Fibroblast of lung (primary cell): ENCODE measurements around the gene COL25A1. TPM values are rescaled to one million over a fixed set of nuclear protein-coding genes. Genes with fewer than 3 reads are reported as not detected.

Experiments
- DNase-seq, 2 donors: peaks; one replicate each; pipeline versions ENCODE4 v3.0.0 to v3.0.0-alpha.2; 2010; ENCODE audit warnings: low read depth in 2 of 2
- H2AFZ ChIP-seq: 2 replicates; pipeline ENCODE4 v1.5.1; 2012; ENCODE audit warnings: low read length, control low read depth, inconsistent platforms
- H3K27ac ChIP-seq: 2 replicates; pipeline ENCODE4 v1.5.1; 2011; ENCODE audit warnings: low read length, control low read depth; ENCODE audit not compliant: insufficient read depth
- H3K27me3 ChIP-seq: 2 replicates; pipeline ENCODE4 v1.5.1; 2011; ENCODE audit warnings: mild to moderate bottlenecking, low read length; ENCODE audit not compliant: control insufficient read depth, insufficient read depth
- H3K36me3 ChIP-seq: 2 replicates; pipeline ENCODE4 v1.5.1; 2011; ENCODE audit warnings: low read length; ENCODE audit not compliant: control insufficient read depth, insufficient read depth
- H3K4me1 ChIP-seq: 2 replicates; pipeline ENCODE4 v1.5.1; 2011; ENCODE audit warnings: low read length; ENCODE audit not compliant: control insufficient read depth, insufficient read depth; ENCODE audit errors: extremely low read depth
- H3K4me2 ChIP-seq: 2 replicates; pipeline ENCODE4 v1.5.1; 2011; ENCODE audit warnings: low read length, control low read depth; ENCODE audit not compliant: insufficient read depth; ENCODE audit errors: extremely low read depth
- H3K4me3 ChIP-seq, 4 experiments: fragments of 200-600 bp in 1 of 4; sonication (generic) in 1 of 4; replicated peaks in 1 of 4; 2 replicates each; pipeline ENCODE4 v1.5.1; 2011 to 2016; ENCODE audit warnings: low read length in 4 of 4, low read depth in 3 of 4, mild to moderate bottlenecking in 3 of 4, control low read depth in 2 of 4, inconsistent platforms in 1 of 4, mixed read lengths in 1 of 4; ENCODE audit not compliant: insufficient read depth in 1 of 4; ENCODE audit errors: control extremely low read depth in 1 of 4
- H3K79me2 ChIP-seq: 2 replicates; pipeline ENCODE4 v1.5.1; 2012; ENCODE audit warnings: mild to moderate bottlenecking, low read length, inconsistent platforms; ENCODE audit not compliant: control insufficient read depth, insufficient read depth
- H3K9ac ChIP-seq: 2 replicates; pipeline ENCODE4 v1.5.1; 2011; ENCODE audit warnings: mild to moderate bottlenecking, low read length, control low read depth; ENCODE audit not compliant: insufficient read depth
- H3K9me3 ChIP-seq: 2 replicates; pipeline ENCODE4 v1.5.1; 2012; ENCODE audit warnings: low read depth, low read length; ENCODE audit not compliant: control insufficient read depth, insufficient read depth
- H4K20me1 ChIP-seq: 2 replicates; pipeline ENCODE4 v1.5.1; 2011; ENCODE audit warnings: low read length; ENCODE audit not compliant: control insufficient read depth, insufficient read depth; ENCODE audit errors: extremely low read depth
- CTCF ChIP-seq, 2 donors: IDR thresholded peaks in 1 of 2; conservative IDR thresholded peaks in 1 of 2; 1 replicate in 1 of 2; 2 replicates in 1 of 2; pipeline ENCODE4 v1.5.1; 2011 to 2012; ENCODE audit warnings: low read length in 2 of 2, control low read depth in 1 of 2, inconsistent platforms in 1 of 2, low read depth in 1 of 2, mild to moderate bottlenecking in 1 of 2
- EZH2 ChIP-seq: IDR thresholded peaks from 2 replicates; pipeline ENCODE4 v1.5.1; 2012; ENCODE audit warnings: low read length, control low read depth, mild to moderate bottlenecking; ENCODE audit errors: missing control alignments
- polyA plus RNA-seq, 2 donors: library from polyadenylated mRNA; depleted of rRNA in 1 of 2; stranded (reverse) in 1 of 2; unstranded in 1 of 2; fragments of >200 nt; gene quantifications; 2 replicates each; pipeline ENCODE4 v1.2.1, GENCODE V29; 2011 to 2012; ENCODE audit warnings: missing spikeins in 1 of 2
- total RNA-seq: library from RNA; depleted of rRNA; stranded (reverse); fragments of >200 nt; gene quantifications from 2 replicates; pipeline ENCODE4 v1.2.1, GENCODE V29; 2014

COL25A1 gene
- total and polyA plus RNA-seq, 2 donors (not counting 1 experiment from before 2014, with no cell fraction given), result under 0.01 to 0.01 TPM

- TF ChIP-seq EZH2 (no peak), CTCF (conservative IDR thresholded peaks at IDR 0.05 in 1 of 2, IDR thresholded peaks at IDR 0.05 in 1 of 2; ENCODE audit: low read depth in 1 of 2, low read length in 2 of 2) (no peak)
- no peak overlapping the region for H3K4me2 ChIP-seq
- no peak overlapping the region for H3K9ac ChIP-seq
- no peaks in the 10 kb centered on the region for H3K4me1 ChIP-seq
- no peak overlapping the region for H3K27ac ChIP-seq
- peak in 1 of 2 donors; percentile 37 for DNase-seq
- no peak overlapping the region for H2AFZ ChIP-seq
- H4K20me1 ChIP-seq, result no peaks in the 10 kb centered on the region
- H3K9me3 ChIP-seq, result no peaks in the 10 kb centered on the region
- no peaks in the 10 kb centered on the region for H3K27me3 ChIP-seq
- no peaks in the 10 kb centered on the region for H3K79me2 ChIP-seq
- H3K4me3 ChIP-seq, result no peak overlapping the region
- H3K36me3 ChIP-seq, result no peaks in the 10 kb centered on the region
Measured at GRCh38 chr4:108829966-108830492, 472.4 kb downstream of the COL25A1 start.

GRCh38 chr4:108828620-108829019 lies 473.8 kb downstream of the COL25A1 start:
- H4K20me1 ChIP-seq, result no peaks in the 10 kb centered on the region
- no peak overlapping the region for H3K4me2 ChIP-seq
- no peaks in the 10 kb centered on the region for H3K27me3 ChIP-seq
- H3K36me3 ChIP-seq, result no peaks in the 10 kb centered on the region
- DNase-seq, result no peak
- H3K4me1 ChIP-seq, result no peaks in the 10 kb centered on the region
- H2AFZ ChIP-seq, result no peak overlapping the region
- no peak overlapping the region for H3K9ac ChIP-seq
- H3K27ac ChIP-seq, result no peak overlapping the region
- H3K79me2 ChIP-seq, result no peaks in the 10 kb centered on the region
- TF ChIP-seq CTCF (conservative IDR thresholded peaks at IDR 0.05 in 1 of 2, IDR thresholded peaks at IDR 0.05 in 1 of 2; ENCODE audit: low read depth in 1 of 2, low read length in 2 of 2), result no peak
- no peak for TF ChIP-seq EZH2
- no peaks in the 10 kb centered on the region for H3K9me3 ChIP-seq
- H3K4me3 ChIP-seq, result no peak overlapping the region

- Histone ChIP-seq H3K36me3 (no peaks in the 10 kb centered on the region), H2AFZ (no peak overlapping the region), H3K79me2 (no peaks in the 10 kb centered on the region), H3K9me3 (no peaks in the 10 kb centered on the region), H3K9ac (no peak overlapping the region), H3K4me2 (no peak overlapping the region), H3K27me3 (no peaks in the 10 kb centered on the region), H3K4me1 (no peaks in the 10 kb centered on the region), H3K4me3 (no peak overlapping the region), H3K27ac (no peak overlapping the region), H4K20me1 (no peaks in the 10 kb centered on the region)
- TF ChIP-seq EZH2, result no peak
- TF ChIP-seq CTCF (conservative IDR thresholded peaks at IDR 0.05 in 1 of 2, IDR thresholded peaks at IDR 0.05 in 1 of 2; ENCODE audit: low read depth in 1 of 2, low read length in 2 of 2), result no peak
- no peak for DNase-seq
Measured at GRCh38 chr4:108825737-108826136, 476.7 kb downstream of the COL25A1 start.
